Fibroblast of skin of right quadriceps (primary cell): ENCODE results near the gene ZBTB39.
"Not testable (repeated sequence)": the region's sequence is repeated elsewhere in the genome, so short reads cannot be mapped to it uniquely, and the experiment has no call there.

ENCODE experiments used
- DNase-seq: peaks from one replicate; pipeline ENCODE4 v3.0.0-alpha.2; 2013

The ZBTB39 gene

GRCh38 chr12:56998981-56999380 is 7.4 kb downstream of the ZBTB39 start:
- no peak for DNase-seq

- no peak for DNase-seq
Observed at GRCh38 chr12:56998316-56998715, 8.0 kb downstream of the ZBTB39 start.

- no peak for DNase-seq
Observed at GRCh38 chr12:56996793-56997545, 9.4 kb downstream of the ZBTB39 start.

- no peak for DNase-seq
Observed at GRCh38 chr12:56995930-56996496, 10.3 kb downstream of the ZBTB39 start.

GRCh38 chr12:56995201-56995929 is 11.0 kb downstream of the ZBTB39 start:
- no peak for DNase-seq

- DNase-seq = no peak
Observed at GRCh38 chr12:56994231-56994746, 12.1 kb downstream of the ZBTB39 start.

GRCh38 chr12:56993346-56993745 is 13.0 kb downstream of the ZBTB39 start:
- DNase-seq = no peak

GRCh38 chr12:56991319-56992246 is 14.8 kb downstream of the ZBTB39 start:
- no peak for DNase-seq

GRCh38 chr12:56990648-56991318 is 15.6 kb downstream of the ZBTB39 start:
- no peak for DNase-seq

GRCh38 chr12:56989861-56990610 is 16.3 kb downstream of the ZBTB39 start:
- DNase-seq = peak; percentile 19

- no peak for DNase-seq
Observed at GRCh38 chr12:56988207-56988739, 18.1 kb downstream of the ZBTB39 start.

- peak; percentile 72 for DNase-seq
Observed at GRCh38 chr12:56987551-56988053, 18.7 kb downstream of the ZBTB39 start.

GRCh38 chr12:56987011-56987410 is 19.3 kb downstream of the ZBTB39 start:
- no peak for DNase-seq

GRCh38 chr12:56985714-56986113 is 20.6 kb downstream of the ZBTB39 start:
- DNase-seq = not testable (repeated sequence)

- DNase-seq = no peak
Observed at GRCh38 chr12:56983386-56983785, 23.0 kb downstream of the ZBTB39 start.

- DNase-seq = not testable (repeated sequence)
Observed at GRCh38 chr12:56982578-56983236, 23.6 kb downstream of the ZBTB39 start.

- no peak for DNase-seq
Observed at GRCh38 chr12:56980941-56981530, 25.3 kb downstream of the ZBTB39 start.

GRCh38 chr12:56980268-56980667 is 26.1 kb downstream of the ZBTB39 start:
- DNase-seq = no peak

- no peak for DNase-seq
Observed at GRCh38 chr12:56979628-56980027, 26.7 kb downstream of the ZBTB39 start.
